ENCODE measurements around the gene CDC5L.

CDC5L gene

GRCh38 chr6:44453146-44453545 lies 65.6 kb downstream of the CDC5L start:
- Histone ChIP-seq H2AFZ (ENCODE audit: low read depth, low read length) (no peak overlapping the region), H4K20me1 (ENCODE audit: insufficient read depth, low read length) (no peaks in the 10 kb centered on the region; the same call in 1 of the 2 replicates), H3K27ac (ENCODE audit: low read length) (no peak overlapping the region), H3K36me3 (ENCODE audit: insufficient read depth, low read length) (peaks cover 24% of the 10 kb centered on the region), H3K4me3 (ENCODE audit: low read depth in 1 of 2, low read length in 2 of 2) (no peak overlapping the region), H3K79me2 (ENCODE audit: insufficient read depth, low read length) (no peaks in the 10 kb centered on the region), H3K4me1 (ENCODE audit: insufficient read depth, low read length) (no peaks in the 10 kb centered on the region), H3K9ac (ENCODE audit: low read depth, low read length) (no peak overlapping the region), H3K4me2 (ENCODE audit: insufficient read depth, low read length) (no peak overlapping the region), H3K9me3 (ENCODE audit: insufficient read depth, low read length, severe bottlenecking) (no peaks in the 10 kb centered on the region), H3K27me3 (ENCODE audit: insufficient read depth, low read length, poor library complexity) (no peaks in the 10 kb centered on the region)
- ATAC-seq (ENCODE audit: insufficient read depth, low read depth) (no peak), DNase-seq (no peak)
- TF ChIP-seq, protein P1, sequence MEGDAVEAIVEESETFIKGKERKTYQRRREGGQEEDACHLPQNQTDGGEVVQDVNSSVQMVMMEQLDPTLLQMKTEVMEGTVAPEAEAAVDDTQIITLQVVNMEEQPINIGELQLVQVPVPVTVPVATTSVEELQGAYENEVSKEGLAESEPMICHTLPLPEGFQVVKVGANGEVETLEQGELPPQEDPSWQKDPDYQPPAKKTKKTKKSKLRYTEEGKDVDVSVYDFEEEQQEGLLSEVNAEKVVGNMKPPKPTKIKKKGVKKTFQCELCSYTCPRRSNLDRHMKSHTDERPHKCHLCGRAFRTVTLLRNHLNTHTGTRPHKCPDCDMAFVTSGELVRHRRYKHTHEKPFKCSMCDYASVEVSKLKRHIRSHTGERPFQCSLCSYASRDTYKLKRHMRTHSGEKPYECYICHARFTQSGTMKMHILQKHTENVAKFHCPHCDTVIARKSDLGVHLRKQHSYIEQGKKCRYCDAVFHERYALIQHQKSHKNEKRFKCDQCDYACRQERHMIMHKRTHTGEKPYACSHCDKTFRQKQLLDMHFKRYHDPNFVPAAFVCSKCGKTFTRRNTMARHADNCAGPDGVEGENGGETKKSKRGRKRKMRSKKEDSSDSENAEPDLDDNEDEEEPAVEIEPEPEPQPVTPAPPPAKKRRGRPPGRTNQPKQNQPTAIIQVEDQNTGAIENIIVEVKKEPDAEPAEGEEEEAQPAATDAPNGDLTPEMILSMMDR (IDR thresholded peaks at IDR 0.05; ENCODE audit: borderline replicate concordance, extremely low read depth, low read length, poor library complexity, severe bottlenecking), result no peak
- TF ChIP-seq EZH2 (IDR thresholded peaks at IDR 0.05; ENCODE audit: borderline replicate concordance, low read depth, low read length, severe bottlenecking), result no peak

- no peak for TF ChIP-seq EZH2 (IDR thresholded peaks at IDR 0.05; ENCODE audit: borderline replicate concordance, low read depth, low read length, severe bottlenecking)
- TF ChIP-seq, protein P1 (IDR thresholded peaks at IDR 0.05; ENCODE audit: borderline replicate concordance, extremely low read depth, low read length, poor library complexity, severe bottlenecking), result no peak
- Histone ChIP-seq H3K9ac (ENCODE audit: low read depth, low read length) (no peak overlapping the region), H3K27me3 (ENCODE audit: insufficient read depth, low read length, poor library complexity) (no peaks in the 10 kb centered on the region), H4K20me1 (ENCODE audit: insufficient read depth, low read length) (no peaks in the 10 kb centered on the region; the same call in 1 of the 2 replicates), H3K4me2 (ENCODE audit: insufficient read depth, low read length) (no peak overlapping the region), H3K4me3 (ENCODE audit: low read depth in 1 of 2, low read length in 2 of 2) (no peak overlapping the region), H3K36me3 (ENCODE audit: insufficient read depth, low read length) (peaks cover 14% of the 10 kb centered on the region), H3K79me2 (ENCODE audit: insufficient read depth, low read length) (no peaks in the 10 kb centered on the region), H3K27ac (ENCODE audit: low read length) (no peak overlapping the region), H3K4me1 (ENCODE audit: insufficient read depth, low read length) (no peaks in the 10 kb centered on the region), H3K9me3 (ENCODE audit: insufficient read depth, low read length, severe bottlenecking) (no peaks in the 10 kb centered on the region), H2AFZ (ENCODE audit: low read depth, low read length) (no peak overlapping the region)
- no peak for DNase-seq
- ATAC-seq (ENCODE audit: insufficient read depth, low read depth), result no peak
Observed at GRCh38 chr6:44454198-44454597, 66.7 kb downstream of the CDC5L start.

DNA sequence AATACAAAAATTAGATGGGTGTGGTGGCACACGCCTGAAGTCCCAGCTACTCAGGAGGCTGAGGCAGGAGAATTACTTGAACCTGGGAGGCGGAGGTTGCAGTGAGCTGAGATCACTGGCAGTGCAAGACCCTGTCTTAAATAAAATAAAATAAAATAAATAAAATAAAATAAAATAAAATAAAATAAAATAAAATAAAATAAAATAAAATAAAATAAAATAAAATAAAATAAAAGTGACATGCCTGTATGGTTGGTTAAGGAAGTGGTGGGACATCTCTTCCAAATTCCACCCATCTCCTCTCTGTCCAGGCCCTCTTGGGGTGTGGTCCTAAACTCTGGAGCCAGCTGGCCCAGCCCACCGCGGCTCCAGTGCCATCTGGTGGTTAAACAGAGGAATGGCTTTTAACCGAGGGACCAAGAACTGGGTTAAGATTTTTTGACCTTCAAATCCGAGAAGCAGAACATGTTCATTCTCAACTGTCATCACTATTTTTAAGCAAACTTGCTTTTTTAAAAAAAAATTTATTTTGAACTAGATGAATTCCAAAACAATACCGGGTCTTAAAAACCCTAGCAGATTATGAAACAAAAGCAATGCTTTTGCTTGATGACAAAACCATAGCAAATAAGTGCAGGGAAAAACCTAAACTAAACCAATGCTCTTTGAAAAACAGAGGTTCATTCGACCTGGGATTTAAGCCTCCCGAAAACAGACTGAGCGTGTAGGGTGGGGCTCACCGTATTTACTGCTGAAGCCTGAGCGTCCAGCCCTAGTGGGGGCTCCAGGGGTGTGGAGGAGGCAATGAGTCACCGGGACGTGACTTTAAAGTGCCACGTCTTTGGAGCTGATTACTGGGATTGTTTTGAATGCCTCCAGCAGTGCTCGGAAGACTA lies 68.8 kb downstream of the CDC5L start:
- Histone ChIP-seq H3K4me3 (ENCODE audit: low read depth in 1 of 2, low read length in 2 of 2) (no peak overlapping the region), H3K4me1 (ENCODE audit: insufficient read depth, low read length) (no peaks in the 10 kb centered on the region), H3K9me3 (ENCODE audit: insufficient read depth, low read length, severe bottlenecking) (no peaks in the 10 kb centered on the region), H4K20me1 (ENCODE audit: insufficient read depth, low read length) (no peaks in the 10 kb centered on the region; the same call in 1 of the 2 replicates), H3K36me3 (ENCODE audit: insufficient read depth, low read length) (peaks cover 14% of the 10 kb centered on the region), H3K27ac (ENCODE audit: low read length) (no peak overlapping the region), H3K9ac (ENCODE audit: low read depth, low read length) (no peak overlapping the region), H2AFZ (ENCODE audit: low read depth, low read length) (no peak overlapping the region), H3K4me2 (ENCODE audit: insufficient read depth, low read length) (no peak overlapping the region), H3K79me2 (ENCODE audit: insufficient read depth, low read length) (no peaks in the 10 kb centered on the region), H3K27me3 (ENCODE audit: insufficient read depth, low read length, poor library complexity) (no peaks in the 10 kb centered on the region)
- no peak for TF ChIP-seq EZH2 (IDR thresholded peaks at IDR 0.05; ENCODE audit: borderline replicate concordance, low read depth, low read length, severe bottlenecking)
- TF ChIP-seq, protein P1 (IDR thresholded peaks at IDR 0.05; ENCODE audit: borderline replicate concordance, extremely low read depth, low read length, poor library complexity, severe bottlenecking), result peak; percentile 83
- DNase-seq (peak; percentile 56), ATAC-seq (ENCODE audit: insufficient read depth, low read depth) (peak; percentile 88)

Data from DND-41 (cell line).